CD4-positive, alpha-beta T cell treated with Interferon alpha-2 for 1 hour (primary cell): Measurements from ENCODE around the gene GNG13.

Source experiments
- DNase-seq, 2 donors: peaks; one replicate each; pipeline ENCODE4 v3.0.0-alpha.2; 2020 to 2022

GNG13 gene

GRCh38 chr16:793414-793813 is 7.1 kb downstream of the GNG13 start:
- DNase-seq = no peak

- DNase-seq = no peak
Measured at GRCh38 chr16:792221-792995, 8.1 kb downstream of the GNG13 start.

- DNase-seq = no peak
Measured at GRCh38 chr16:791131-791530, 9.4 kb downstream of the GNG13 start.

- DNase-seq = no peak
Measured at GRCh38 chr16:790086-790485, 10.4 kb downstream of the GNG13 start.

- no peak for DNase-seq
Measured at GRCh38 chr16:789191-789850, 11.2 kb downstream of the GNG13 start.

- peak; percentile 95 to 97 for DNase-seq
Measured at GRCh38 chr16:788399-789126, 12.0 kb downstream of the GNG13 start, which contains the start of gene CHTF18. Gene CHTF18 (plus strand): TSS chr16:788620. CDS start chr16:788685, 65 bp downstream.

- DNase-seq = no peak
Measured at GRCh38 chr16:787978-788398, 12.5 kb downstream of the GNG13 start, which contains the start of gene RPUSD1. Gene RPUSD1 (minus strand): TSS chr16:788381. CDS start chr16:787737, 644 bp downstream.

GRCh38 chr16:787321-787966 is 13.1 kb downstream of the GNG13 start:
- no peak for DNase-seq

GRCh38 chr16:785563-786535 is 14.7 kb downstream of the GNG13 start:
- DNase-seq = peak; percentile 66 to 79

- no peak for DNase-seq
Measured at GRCh38 chr16:784431-784830, 16.1 kb downstream of the GNG13 start.

GRCh38 chr16:783404-784161 is 17.0 kb downstream of the GNG13 start:
- DNase-seq = no peak

GRCh38 chr16:782766-783403 is 17.6 kb downstream of the GNG13 start:
- no peak for DNase-seq

GRCh38 chr16:782258-782657 is 18.3 kb downstream of the GNG13 start:
- DNase-seq = no peak

- DNase-seq = no peak
Measured at GRCh38 chr16:781346-782010, 19.1 kb downstream of the GNG13 start.

- no peak for DNase-seq
Measured at GRCh38 chr16:780296-780695, 20.2 kb downstream of the GNG13 start.

GRCh38 chr16:779561-779960 is 21.0 kb downstream of the GNG13 start:
- no peak for DNase-seq

- DNase-seq = no peak
Measured at GRCh38 chr16:778909-779527, 21.5 kb downstream of the GNG13 start.

- DNase-seq = no peak
Measured at GRCh38 chr16:778447-778846, 22.1 kb downstream of the GNG13 start.

- DNase-seq = no peak
Measured at GRCh38 chr16:777826-778225, 22.7 kb downstream of the GNG13 start.
